AG09309 (cell line): ENCODE data around the gene CIT.

Source experiments
- DNase-seq: peaks from one replicate; pipeline ENCODE4 v3.0.0-alpha.2; 2010; ENCODE audit warnings: low read depth
- H3K4me3 ChIP-seq: 2 replicates; pipeline ENCODE4 v1.5.1; 2011; ENCODE audit warnings: mild to moderate bottlenecking, low read depth, low read length, moderate library complexity; ENCODE audit not compliant: control insufficient read depth
- TF ChIP-seq, protein P1 (sequence below): IDR thresholded peaks from 2 replicates; pipeline ENCODE4 v1.5.1; 2011; ENCODE audit warnings: mild to moderate bottlenecking, low read depth, low read length, inconsistent platforms; ENCODE audit not compliant: insufficient read depth, control insufficient read depth; ENCODE audit errors: missing control alignments

The CIT gene

GRCh38 chr12:119725523-119725922 is 151.6 kb downstream of the CIT start:
- H3K4me3 ChIP-seq = no peak overlapping the region
- no peak for DNase-seq
- TF ChIP-seq, protein P1, sequence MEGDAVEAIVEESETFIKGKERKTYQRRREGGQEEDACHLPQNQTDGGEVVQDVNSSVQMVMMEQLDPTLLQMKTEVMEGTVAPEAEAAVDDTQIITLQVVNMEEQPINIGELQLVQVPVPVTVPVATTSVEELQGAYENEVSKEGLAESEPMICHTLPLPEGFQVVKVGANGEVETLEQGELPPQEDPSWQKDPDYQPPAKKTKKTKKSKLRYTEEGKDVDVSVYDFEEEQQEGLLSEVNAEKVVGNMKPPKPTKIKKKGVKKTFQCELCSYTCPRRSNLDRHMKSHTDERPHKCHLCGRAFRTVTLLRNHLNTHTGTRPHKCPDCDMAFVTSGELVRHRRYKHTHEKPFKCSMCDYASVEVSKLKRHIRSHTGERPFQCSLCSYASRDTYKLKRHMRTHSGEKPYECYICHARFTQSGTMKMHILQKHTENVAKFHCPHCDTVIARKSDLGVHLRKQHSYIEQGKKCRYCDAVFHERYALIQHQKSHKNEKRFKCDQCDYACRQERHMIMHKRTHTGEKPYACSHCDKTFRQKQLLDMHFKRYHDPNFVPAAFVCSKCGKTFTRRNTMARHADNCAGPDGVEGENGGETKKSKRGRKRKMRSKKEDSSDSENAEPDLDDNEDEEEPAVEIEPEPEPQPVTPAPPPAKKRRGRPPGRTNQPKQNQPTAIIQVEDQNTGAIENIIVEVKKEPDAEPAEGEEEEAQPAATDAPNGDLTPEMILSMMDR = no peak

GRCh38 chr12:119721306-119721705 is 155.8 kb downstream of the CIT start:
- DNase-seq = no peak
- TF ChIP-seq, protein P1 = no peak
- no peak overlapping the region for H3K4me3 ChIP-seq

- TF ChIP-seq, protein P1 = no peak
These were observed 156.8 kb downstream of the CIT start for GRCh38 chr12:119720349-119720748.

DNA sequence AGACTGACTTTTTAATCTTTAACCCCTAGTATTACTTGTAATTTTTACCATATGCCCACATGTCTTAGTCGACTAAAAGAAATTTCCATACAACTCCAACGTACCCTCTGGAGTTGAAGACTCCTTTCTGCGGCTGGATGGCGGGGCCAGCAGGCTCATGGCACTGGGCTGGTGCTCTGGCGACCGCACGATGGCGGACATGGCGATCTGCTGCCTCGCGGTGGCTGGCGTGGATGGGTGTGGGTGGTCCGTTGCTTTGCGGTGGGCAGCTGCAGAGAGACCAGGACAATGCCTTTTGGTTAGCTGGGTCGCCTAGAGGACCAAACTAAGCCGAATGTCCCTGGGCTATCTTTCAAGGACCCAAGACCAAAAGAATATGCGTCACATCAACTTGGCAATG is 159.0 kb downstream of the CIT start:
- DNase-seq = no peak
- no peak overlapping the region for H3K4me3 ChIP-seq
- TF ChIP-seq, protein P1 = no peak

More at GRCh38 chr12:119720349-119720748, 156.8 kb downstream of the CIT start:
- no peak for DNase-seq
- no peak overlapping the region for H3K4me3 ChIP-seq

GRCh38 chr12:119715268-119715620 is 161.9 kb downstream of the CIT start:
- TF ChIP-seq, protein P1 = no peak

DNA sequence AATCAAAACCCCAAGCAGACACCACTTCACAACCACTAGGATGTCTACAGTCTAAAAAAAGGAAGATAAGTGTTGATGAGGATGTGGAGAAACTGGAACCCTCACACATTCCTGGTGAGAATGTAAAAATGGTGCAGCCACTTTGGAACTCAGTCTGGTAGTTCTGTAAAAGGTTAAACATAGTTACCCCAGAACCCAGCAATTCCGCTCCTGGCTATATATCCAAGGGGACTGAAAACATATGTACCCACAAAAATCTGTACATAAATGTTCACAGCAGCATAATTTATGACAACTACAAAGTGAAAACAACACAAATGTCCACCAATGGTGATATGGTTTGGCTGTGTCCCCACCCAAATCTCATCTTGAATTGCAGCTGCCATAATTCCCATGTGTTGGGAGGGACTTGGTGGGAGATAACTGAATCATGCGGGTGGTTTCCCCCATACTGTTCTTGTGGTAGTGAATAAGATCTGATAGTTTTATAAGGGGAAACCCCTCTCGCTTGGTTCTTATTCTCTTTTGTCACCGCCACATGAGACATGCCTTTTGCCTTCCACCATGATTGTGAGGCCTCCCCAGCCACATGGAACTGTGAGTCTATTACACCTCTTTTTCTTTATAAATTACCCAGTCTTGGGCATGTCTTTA is 162.4 kb downstream of the CIT start:
- TF ChIP-seq, protein P1 = no peak
- DNase-seq = no peak
- H3K4me3 ChIP-seq = no peak overlapping the region

More at GRCh38 chr12:119715268-119715620, 161.9 kb downstream of the CIT start:
- no peak for DNase-seq
- no peak overlapping the region for H3K4me3 ChIP-seq

DNA sequence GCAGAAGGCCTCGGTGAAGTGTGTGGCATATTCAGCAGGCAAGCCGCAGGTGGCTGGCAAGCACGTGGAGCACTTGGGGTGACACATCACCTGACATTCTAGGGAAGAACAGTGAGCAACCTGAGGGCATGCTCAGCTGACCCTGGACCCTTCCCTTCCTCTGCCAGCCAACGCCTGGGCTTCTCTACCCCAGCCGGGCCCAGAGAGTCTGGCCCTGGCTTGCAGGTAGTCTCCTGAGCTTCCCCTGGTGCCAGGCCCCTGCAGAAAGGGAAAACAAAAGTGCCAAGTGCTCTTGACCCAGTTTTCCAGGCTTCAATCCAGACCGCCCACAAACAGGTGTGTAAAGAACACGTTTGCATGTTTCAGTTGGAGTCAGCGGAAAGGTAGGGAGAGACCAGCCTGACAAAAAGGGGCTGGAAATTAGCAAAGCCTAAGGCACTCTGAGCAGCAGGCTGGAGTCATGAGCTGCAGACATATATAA is 163.5 kb downstream of the CIT start:
- TF ChIP-seq, protein P1 = no peak

More for the DNA sequence above, 163.5 kb downstream of the CIT start:
- H3K4me3 ChIP-seq = no peak overlapping the region
- no peak for DNase-seq
